K562 (cell line): Measurements from ENCODE around the gene OXNAD1. TPM values are rescaled to one million over a fixed set of nuclear protein-coding genes. Genes with fewer than 3 reads are reported as not detected.
A peak's percentile ranks its signal among the peaks of the same experiment; 100 is the strongest.

ENCODE experiments used
- ATAC-seq: fragments of 200-7000 bp; cut with Tn5 transposase; 3 replicates; pipeline ENCODE4 v1.9.1; 2020; ENCODE audit warnings: moderate library complexity
- BruUV-seq: library from RNA; stranded (reverse); fragments of 400-500 nt; replicated peaks from 2 replicates; lab custom pipeline; 2021; lab: Mats Ljungman, UMichigan
- CTCF ChIA-PET: fragments of 300-600 bp; formaldehyde crosslinking; extraction: SDS; loops from one replicate; lab custom pipeline; 2021; ENCODE audit warnings: low intra/inter-chr PET ratio; lab: Yijun Ruan, JAX
- POLR2A ChIA-PET: fragments of 300-600, 350-650 bp; sonication (Branson Sonifier 250); formaldehyde crosslinking; extraction: SDS; loops from one replicate; lab custom pipeline; 2021; ENCODE audit warnings: antibody characterized with exemption, inconsistent platforms; lab: Yijun Ruan, JAX
- DNase-seq, 4 experiments: peaks; one replicate each; pipeline versions ENCODE4 v3.0.0 to v3.0.0-alpha.2; 2011 to 2018; ENCODE audit warnings: low spot score in 3 of 4, mixed read lengths in 3 of 4; ENCODE audit errors: extremely low read depth in 1 of 4
- FAIRE-seq: peaks from 2 replicates; lab custom pipeline; 2011; peaks lifted over from hg19 to GRCh38; lab: Jason Lieb, UNC
- H2AFZ ChIP-seq: 2 replicates; pipeline ENCODE4 v1.6.0; 2011; ENCODE audit warnings: low read depth, low read length, control low read depth, inconsistent platforms
- H3K27ac ChIP-seq: fragments of 200-600 bp; 3 replicates; pipeline ENCODE4 v1.8.0; 2011; ENCODE audit warnings: low read depth, mild to moderate bottlenecking, control low read depth, inconsistent platforms, low read length, moderate library complexity, mixed read lengths; ENCODE audit errors: extremely low read depth
- H3K27me3 ChIP-seq, 2 experiments: fragments of 300-600 bp in 1 of 2; 2 replicates in 1 of 2; 3 replicates in 1 of 2; pipeline versions ENCODE4 v1.6.0 to v1.8.0; 2011; ENCODE audit warnings: inconsistent platforms in 2 of 2, low read length in 2 of 2, mild to moderate bottlenecking in 1 of 2, mixed read lengths in 1 of 2, moderate library complexity in 1 of 2; ENCODE audit not compliant: control insufficient read depth in 2 of 2, insufficient read depth in 2 of 2
- H3K36me3 ChIP-seq: fragments of 300-600 bp; 3 replicates; pipeline ENCODE4 v1.8.0; 2011; ENCODE audit warnings: mild to moderate bottlenecking, low read length, inconsistent platforms; ENCODE audit not compliant: control insufficient read depth, insufficient read depth
- H3K4me1 ChIP-seq, 2 experiments: fragments of 200-600 bp in 1 of 2; replicated peaks in 1 of 2; 2 replicates in 1 of 2; 3 replicates in 1 of 2; pipeline versions ENCODE4 v1.5.1 to v1.8.0; 2011; ENCODE audit warnings: inconsistent platforms in 2 of 2, low read length in 2 of 2, mild to moderate bottlenecking in 1 of 2, mixed read lengths in 1 of 2, moderate library complexity in 1 of 2; ENCODE audit not compliant: control insufficient read depth in 2 of 2, insufficient read depth in 2 of 2
- H3K4me2 ChIP-seq: 2 replicates; pipeline ENCODE4 v1.6.1; 2011; ENCODE audit warnings: low read length, control low read depth, inconsistent platforms, mixed read lengths; ENCODE audit not compliant: insufficient read depth
- H3K4me3 ChIP-seq: fragments of 200-600 bp; sonication (generic), shearing (Covaris generic); 2 replicates; pipeline ENCODE4 v1.5.1; 2016; ENCODE audit warnings: control low read depth, inconsistent platforms
- H3K79me2 ChIP-seq: fragments of 200-600 bp; 3 replicates; pipeline ENCODE4 v1.8.0; 2011; ENCODE audit warnings: low read length, inconsistent platforms; ENCODE audit not compliant: control insufficient read depth, insufficient read depth
- H3K9ac ChIP-seq, 2 experiments: 2 replicates each; pipeline versions ENCODE4 v1.6.0 to v1.6.1; 2011; ENCODE audit warnings: low read depth in 2 of 2, low read length in 2 of 2, control low read depth in 1 of 2, inconsistent platforms in 1 of 2, mild to moderate bottlenecking in 1 of 2, mixed read lengths in 1 of 2; ENCODE audit not compliant: insufficient read depth in 1 of 2
- H3K9me1 ChIP-seq: one replicate; pipeline ENCODE4 v1.6.0; 2011; ENCODE audit warnings: inconsistent platforms, mild to moderate bottlenecking, low read length, moderate library complexity; ENCODE audit not compliant: control insufficient read depth, insufficient read depth
- H3K9me3 ChIP-seq: replicated peaks from 2 replicates; pipeline ENCODE4 v1.5.1; 2011; ENCODE audit warnings: low read depth, low read length, inconsistent platforms; ENCODE audit not compliant: control insufficient read depth, insufficient read depth
- H4K20me1 ChIP-seq: replicated peaks from 2 replicates; pipeline ENCODE4 v1.6.1; 2011; ENCODE audit warnings: low read length, inconsistent platforms, mixed read lengths; ENCODE audit not compliant: control insufficient read depth, insufficient read depth
- ETV5 ChIP-seq: sonication (generic); formaldehyde crosslinking; IDR thresholded peaks from 2 replicates; pipeline ENCODE4 v1.4.0; 2020; ENCODE audit warnings: low read depth, mild to moderate bottlenecking, missing genetic modification reagents
- EZH2 ChIP-seq: IDR thresholded peaks from 2 replicates; pipeline ENCODE4 v1.6.1; 2012; ENCODE audit warnings: low read depth, mild to moderate bottlenecking, inconsistent platforms, low read length, borderline replicate concordance
- FOSL1 ChIP-seq: fragments of 200-800 bp; sonication (Bioruptor generic); conservative IDR thresholded peaks from 2 replicates; pipeline ENCODE4 v1.6.1; 2016; ENCODE audit warnings: missing genetic modification characterization, missing compliant biosample characterization
- MCM2 ChIP-seq: fragments of 450-650 bp; IDR thresholded peaks from 2 replicates; pipeline ENCODE4 v1.6.1; 2017; ENCODE audit warnings: low read depth, mild to moderate bottlenecking
- MYNN ChIP-seq, 2 experiments: sonication (generic); formaldehyde crosslinking in 1 of 2; IDR thresholded peaks; 2 replicates each; pipeline versions ENCODE4 v1.5.0 to v1.6.1; 2016 to 2020; ENCODE audit warnings: antibody characterized with exemption in 1 of 2, missing genetic modification reagents in 1 of 2
- NELFE ChIP-seq: IDR thresholded peaks from 2 replicates; pipeline ENCODE4 v1.6.1; 2011; ENCODE audit warnings: mild to moderate bottlenecking; ENCODE audit not compliant: insufficient read depth, insufficient read length
- NFATC3 ChIP-seq: fragments of 450-650 bp; IDR thresholded peaks from 2 replicates; pipeline ENCODE4 v1.6.1; 2017; ENCODE audit warnings: mild to moderate bottlenecking
- NFE2L1 ChIP-seq: fragments of 450-650 bp; IDR thresholded peaks from 2 replicates; pipeline ENCODE4 v1.6.1; 2016; ENCODE audit warnings: missing genetic modification characterization, low read depth, mild to moderate bottlenecking, missing compliant biosample characterization, moderate library complexity, borderline replicate concordance
- NRF1 ChIP-seq, 2 experiments: fragments of 450-650 bp; IDR thresholded peaks in 1 of 2; conservative IDR thresholded peaks in 1 of 2; 2 replicates each; pipeline ENCODE4 v1.6.1; 2014; ENCODE audit warnings: mild to moderate bottlenecking in 2 of 2
- SMAD3 ChIP-seq: fragments of 450-650 bp; formaldehyde crosslinking; conservative IDR thresholded peaks from 2 replicates; pipeline ENCODE4 v1.4.0; 2020; ENCODE audit warnings: mild to moderate bottlenecking
- SOX6 ChIP-seq: fragments of 450-650 bp; IDR thresholded peaks from 2 replicates; pipeline ENCODE4 v1.6.1; 2014; ENCODE audit warnings: mild to moderate bottlenecking
- SPI1 ChIP-seq: IDR thresholded peaks from 2 replicates; pipeline ENCODE4 v1.6.1; 2011; ENCODE audit warnings: low read depth, low read length, control low read depth, borderline replicate concordance
- SRSF9 ChIP-seq: fragments of 200-400 bp; formaldehyde crosslinking; IDR thresholded peaks from 2 replicates; pipeline ENCODE4 v1.6.1; 2017; ENCODE audit warnings: low read depth, low read length, borderline replicate concordance
- TAF9B ChIP-seq: fragments of 450-650 bp; IDR thresholded peaks from 2 replicates; pipeline ENCODE4 v1.6.1; 2018; ENCODE audit warnings: mild to moderate bottlenecking; ENCODE audit not compliant: partially characterized antibody
- TFE3 ChIP-seq: fragments of 450-650 bp; formaldehyde crosslinking; IDR thresholded peaks from 2 replicates; pipeline ENCODE4 v1.4.0; 2020; ENCODE audit warnings: mild to moderate bottlenecking, mixed read lengths
- ZNF24 ChIP-seq: fragments of 450-650 bp; IDR thresholded peaks from 2 replicates; pipeline ENCODE4 v1.6.1; 2016
- ZNF274 ChIP-seq: IDR thresholded peaks from 2 replicates; pipeline ENCODE4 v1.6.1; 2011; ENCODE audit warnings: low read depth, mild to moderate bottlenecking, low read length, moderate library complexity, borderline replicate concordance
- WGBS: fragments of 100-300 bp; shearing (Covaris generic); methylation state at CpG from one replicate; pipeline ENCODE4 v1.1.6; 2016; ENCODE audit warnings: low coverage, mixed read lengths; ENCODE audit not compliant: insufficient coverage; ENCODE audit errors: missing lambda C conversion rate; 5-methylcytosine and 5-hydroxymethylcytosine counted together
- in situ Hi-C: fragments of 300-500 bp; cut with MboI; formaldehyde crosslinking; loops from 4 replicates; pipeline ENCODE4 v1.15.0; 2018; ENCODE audit warnings: inconsistent platforms, mixed read lengths
- intact Hi-C: fragments of 100-400 bp; cut with micrococcal nuclease; formaldehyde crosslinking; loops from 2 replicates; pipeline ENCODE4 v1.14.2; 2022
- polyA plus RNA-seq, 8 experiments: library from polyadenylated mRNA; depleted of rRNA in 4 of 8; stranded (reverse) in 5 of 8; unstranded in 3 of 8; fragments of >200 nt; fragmentation: Nextera tagmentation in 2 of 8; fragmentation: Illumina TruSeq in 1 of 8; extraction: Ambion mirVana in 2 of 8; extraction: Trizol in 1 of 8; gene quantifications; 2 replicates each; pipeline versions ENCODE4 v1.2.1 to v1.2.3, GENCODE V29; 2011 to 2014; ENCODE audit warnings: inconsistent platforms in 1 of 8, missing spikeins in 1 of 8
- total RNA-seq, 7 experiments: library from RNA; depleted of rRNA in 6 of 7; stranded (reverse); fragments of >200 nt in 6 of 7; fragmentation: Illumina TruSeq in 2 of 7; extraction: Trizol in 2 of 7; gene quantifications; 2 replicates each; pipeline versions ENCODE4 v1.2.1 to v1.2.3, GENCODE V29; 2011 to 2021; ENCODE audit warnings: low replicate concordance in 1 of 7
- TF ChIP-seq, protein P1 (sequence below): fragments of 450-650 bp; IDR thresholded peaks from 2 replicates; pipeline ENCODE4 v1.6.1; 2018; ENCODE audit not compliant: partially characterized antibody

The OXNAD1 gene
- total and polyA plus RNA-seq, 9 of the 15 experiments (the other 6 are each of a cell fraction or from before 2014, with no cell fraction given) = 12.8 to 44.4 (median 41.1) TPM

GRCh38 chr3:16286751-16287543 is 21.9 kb downstream of the OXNAD1 start:
- ChIA-PET POLR2A (interaction anchor here (0.9 to 1.3 kb wide), 4 partner anchors 11 to 209 kb away, joined by 3 to 4 read pairs (median 3); no protein-coding TSS in a partner anchor), CTCF (no interaction called here)
- H3K4me3 ChIP-seq = no peak overlapping the region
- DNase-seq (peak in 2 of 4 experiments; percentile 32 to 36), FAIRE-seq (no peak), ATAC-seq (peak; percentile 23)
- peaks cover 23% of the 10 kb centered on the region for H3K79me2 ChIP-seq
- 33% methylated on average over 6 of the region's 6 CpGs for WGBS
- H3K9me3 ChIP-seq = no peaks in the 10 kb centered on the region; the same call in 1 of the 2 replicates
- intact Hi-C loops = no loop called here
- in situ Hi-C loops = loop anchor here (5.0 kb wide), 1 partner anchor 265 kb away; no protein-coding TSS in a partner anchor
- H3K4me1 ChIP-seq = peaks cover 2 to 42% of the 10 kb centered on the region in 2 experiments; a peak in 4 of 5 replicates
- peaks cover 92% of the 10 kb centered on the region for H3K36me3 ChIP-seq
- no peak overlapping the region for H2AFZ ChIP-seq
- no TSS peak for BruUV-seq
- H4K20me1 ChIP-seq = no peaks in the 10 kb centered on the region
- H3K4me2 ChIP-seq = peak overlapping the region; percentile 4; the same call in 1 of the 2 replicates
- H3K27me3 ChIP-seq = no peaks in the 10 kb centered on the region
- H3K27ac ChIP-seq = peak overlapping the region; percentile 29; the same call in 1 of the 3 replicates
- no peak overlapping the region for H3K9ac ChIP-seq
- H3K9me1 ChIP-seq = no peaks in the 10 kb centered on the region
- TF ChIP-seq SPI1 (no peak), TFE3 (CRISPR knock-in tag) (no peak), TAF9B (no peak), ETV5 (CRISPR knock-in tag) (no peak), NFATC3 (no peak), MYNN (IDR thresholded peaks at IDR 0.05) (no peak), MYNN (CRISPR knock-in tag; IDR thresholded peaks at IDR 0.05) (no peak), NFE2L1 (tag) (no peak), ZNF274 (no peak), NRF1 (conservative IDR thresholded peaks at IDR 0.05 in 1 of 2, IDR thresholded peaks at IDR 0.05 in 1 of 2) (no peak), SMAD3 (CRISPR knock-in tag) (no peak), MCM2 (no peak), FOSL1 (tag) (no peak), EZH2 (no peak), NELFE (no peak), SRSF9 (no peak), SOX6 (no peak), ZNF24 (no peak)
- TF ChIP-seq, protein P1, sequence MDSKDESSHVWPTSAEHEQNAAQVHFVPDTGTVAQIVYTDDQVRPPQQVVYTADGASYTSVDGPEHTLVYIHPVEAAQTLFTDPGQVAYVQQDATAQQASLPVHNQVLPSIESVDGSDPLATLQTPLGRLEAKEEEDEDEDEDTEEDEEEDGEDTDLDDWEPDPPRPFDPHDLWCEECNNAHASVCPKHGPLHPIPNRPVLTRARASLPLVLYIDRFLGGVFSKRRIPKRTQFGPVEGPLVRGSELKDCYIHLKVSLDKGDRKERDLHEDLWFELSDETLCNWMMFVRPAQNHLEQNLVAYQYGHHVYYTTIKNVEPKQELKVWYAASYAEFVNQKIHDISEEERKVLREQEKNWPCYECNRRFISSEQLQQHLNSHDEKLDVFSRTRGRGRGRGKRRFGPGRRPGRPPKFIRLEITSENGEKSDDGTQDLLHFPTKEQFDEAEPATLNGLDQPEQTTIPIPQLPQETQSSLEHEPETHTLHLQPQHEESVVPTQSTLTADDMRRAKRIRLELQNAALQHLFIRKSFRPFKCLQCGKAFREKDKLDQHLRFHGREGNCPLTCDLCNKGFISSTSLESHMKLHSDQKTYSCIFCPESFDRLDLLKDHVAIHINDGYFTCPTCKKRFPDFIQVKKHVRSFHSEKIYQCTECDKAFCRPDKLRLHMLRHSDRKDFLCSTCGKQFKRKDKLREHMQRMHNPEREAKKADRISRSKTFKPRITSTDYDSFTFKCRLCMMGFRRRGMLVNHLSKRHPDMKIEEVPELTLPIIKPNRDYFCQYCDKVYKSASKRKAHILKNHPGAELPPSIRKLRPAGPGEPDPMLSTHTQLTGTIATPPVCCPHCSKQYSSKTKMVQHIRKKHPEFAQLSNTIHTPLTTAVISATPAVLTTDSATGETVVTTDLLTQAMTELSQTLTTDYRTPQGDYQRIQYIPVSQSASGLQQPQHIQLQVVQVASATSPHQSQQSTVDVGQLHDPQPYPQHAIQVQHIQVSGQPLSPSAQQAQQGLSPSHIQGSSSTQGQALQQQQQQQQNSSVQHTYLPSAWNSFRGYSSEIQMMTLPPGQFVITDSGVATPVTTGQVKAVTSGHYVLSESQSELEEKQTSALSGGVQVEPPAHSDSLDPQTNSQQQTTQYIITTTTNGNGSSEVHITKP = no peak
